ENCODE data around the gene BCAP31. TPM values are rescaled to one million over a fixed set of nuclear protein-coding genes. Genes with fewer than 3 reads are reported as not detected.

BCAP31 gene
- total RNA-seq, 1 experiment from 2014 or later: 138 TPM

DNA sequence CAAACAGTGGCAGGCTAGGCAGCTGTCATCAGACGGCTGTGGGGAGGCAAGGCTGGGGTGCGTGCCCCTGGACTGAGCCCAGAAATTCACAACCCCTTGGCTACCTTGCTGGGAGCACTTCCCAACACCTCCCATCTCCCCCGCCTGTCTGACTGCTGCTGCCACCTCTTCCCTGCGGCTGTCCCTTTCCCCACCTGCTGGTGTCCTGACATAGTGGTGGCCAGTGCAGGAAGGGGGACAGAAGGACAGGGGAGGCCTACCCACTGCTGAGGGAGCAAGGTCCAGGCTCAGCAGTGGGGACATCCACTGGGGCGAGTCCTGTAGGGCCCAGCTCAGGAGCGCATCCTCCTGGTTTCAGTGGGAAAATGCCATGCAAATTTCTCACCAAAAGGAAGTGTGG lies 3.9 kb upstream of the BCAP31 start:
- TF ChIP-seq, protein P1, sequence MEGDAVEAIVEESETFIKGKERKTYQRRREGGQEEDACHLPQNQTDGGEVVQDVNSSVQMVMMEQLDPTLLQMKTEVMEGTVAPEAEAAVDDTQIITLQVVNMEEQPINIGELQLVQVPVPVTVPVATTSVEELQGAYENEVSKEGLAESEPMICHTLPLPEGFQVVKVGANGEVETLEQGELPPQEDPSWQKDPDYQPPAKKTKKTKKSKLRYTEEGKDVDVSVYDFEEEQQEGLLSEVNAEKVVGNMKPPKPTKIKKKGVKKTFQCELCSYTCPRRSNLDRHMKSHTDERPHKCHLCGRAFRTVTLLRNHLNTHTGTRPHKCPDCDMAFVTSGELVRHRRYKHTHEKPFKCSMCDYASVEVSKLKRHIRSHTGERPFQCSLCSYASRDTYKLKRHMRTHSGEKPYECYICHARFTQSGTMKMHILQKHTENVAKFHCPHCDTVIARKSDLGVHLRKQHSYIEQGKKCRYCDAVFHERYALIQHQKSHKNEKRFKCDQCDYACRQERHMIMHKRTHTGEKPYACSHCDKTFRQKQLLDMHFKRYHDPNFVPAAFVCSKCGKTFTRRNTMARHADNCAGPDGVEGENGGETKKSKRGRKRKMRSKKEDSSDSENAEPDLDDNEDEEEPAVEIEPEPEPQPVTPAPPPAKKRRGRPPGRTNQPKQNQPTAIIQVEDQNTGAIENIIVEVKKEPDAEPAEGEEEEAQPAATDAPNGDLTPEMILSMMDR (conservative IDR thresholded peaks at IDR 0.05): no peak; the same call in 2 of the 3 replicates
- Histone ChIP-seq H2BK15ac (ENCODE audit: low read depth, low read length) (no peak overlapping the region), H2BK120ac (ENCODE audit: low read depth, low read length, poor library complexity, severe bottlenecking) (no peak overlapping the region), H3K9me3 (ENCODE audit: control insufficient read depth, low read depth, low read length) (peaks cover 36% of the 10 kb centered on the region), H3K27me3 (ENCODE audit: insufficient read depth, low read length) (no peaks in the 10 kb centered on the region), H2BK12ac (ENCODE audit: insufficient read length, low read depth, low read length) (no peak overlapping the region), H3K23ac (ENCODE audit: insufficient read length, low read depth, low read length) (no peak overlapping the region), H3K14ac (ENCODE audit: insufficient read depth, low read length) (no peak overlapping the region), H3K79me1 (ENCODE audit: insufficient read depth, low read depth, low read length, poor library complexity, severe bottlenecking) (no peaks in the 10 kb centered on the region), H4K8ac (replicated peaks; ENCODE audit: insufficient read length, low read depth, low read length) (no peak overlapping the region), H3K23me2 (ENCODE audit: insufficient read length, low read depth, low read length, poor library complexity, severe bottlenecking) (peaks cover 4% of the 10 kb centered on the region), H3K18ac (ENCODE audit: insufficient read length, low read depth, low read length) (no peak overlapping the region), H2AK5ac (ENCODE audit: insufficient read length, low read length) (no peak overlapping the region), H2BK20ac (ENCODE audit: low read depth, low read length, poor library complexity, severe bottlenecking) (no peak overlapping the region), H3K4ac (ENCODE audit: low read depth, low read length) (no peak overlapping the region), H3T11ph (ENCODE audit: low read length) (no peak overlapping the region), H3K4me2 (ENCODE audit: insufficient read depth, insufficient read length, low read length) (no peak overlapping the region), H2AFZ (ENCODE audit: low read length) (no peak overlapping the region), H2BK5ac (ENCODE audit: insufficient read length, low read length) (no peak overlapping the region), H4K5ac (ENCODE audit: insufficient read length, low read depth, low read length) (no peak overlapping the region), H4K91ac (ENCODE audit: insufficient read length, low read depth, low read length) (no peak overlapping the region), H3K79me2 (ENCODE audit: insufficient read depth, low read length) (0 out of 2 replicates have a peak, but pooled peaks cover 1% of the 10 kb centered on the region), H3K4me1 (ENCODE audit: insufficient read depth, low read length) (no peaks in the 10 kb centered on the region), H4K20me1 (ENCODE audit: control insufficient read depth, insufficient read depth, insufficient read length) (no peaks in the 10 kb centered on the region), H3K27ac (ENCODE audit: insufficient read length, low read depth, low read length) (no peak overlapping the region), H3K9ac (ENCODE audit: extremely low read depth, insufficient read length, low read length) (no peak overlapping the region), H3K56ac (ENCODE audit: insufficient read length, low read depth, low read length) (no peak overlapping the region)
- no CpG with 5 or more reads among the region's 6 CpGs for WGBS (ENCODE audit: extremely low coverage, insufficient read length, low lambda C conversion rate)
- Mint-ChIP-seq H3K36me3 (ENCODE audit: insufficient read depth in 1 of 3, low read depth in 3 of 3) (peaks cover 8 to 32% (median 30%) of the 10 kb centered on the region in 3 experiments; a peak in 6 of 7 replicates), H3K4me3 (no peak overlapping the region), H3K9me3 (peaks cover 54 to 65% of the 10 kb centered on the region in 2 experiments), H3K4me1 (peaks cover 10 to 14% of the 10 kb centered on the region in 2 experiments), H3K27me3 (ENCODE audit: low read depth) (no peaks in the 10 kb centered on the region; the same call in 1 of the 2 replicates), H3K27ac (no peak overlapping the region)
- DNase-seq: no peak
